AG20443 (cell line): ENCODE measurements around the gene VPS4B.
"Not testable (repeated sequence)": the region's sequence is repeated elsewhere in the genome, so short reads cannot be mapped to it uniquely, and the experiment has no call there.

Experiments used
- DNase-seq: peaks from one replicate; pipeline ENCODE4 v3.0.0; 2012; ENCODE audit warnings: low spot score, mixed read lengths

Gene VPS4B

GRCh38 chr18:63367053-63367953 lies 55.0 kb downstream of the VPS4B start, which contains the start of gene KDSR:
Gene KDSR, minus strand, starts transcription at chr18:63367206. Its CDS starts 88 bp downstream, at chr18:63367118.
- DNase-seq: peak; percentile 99

DNA sequence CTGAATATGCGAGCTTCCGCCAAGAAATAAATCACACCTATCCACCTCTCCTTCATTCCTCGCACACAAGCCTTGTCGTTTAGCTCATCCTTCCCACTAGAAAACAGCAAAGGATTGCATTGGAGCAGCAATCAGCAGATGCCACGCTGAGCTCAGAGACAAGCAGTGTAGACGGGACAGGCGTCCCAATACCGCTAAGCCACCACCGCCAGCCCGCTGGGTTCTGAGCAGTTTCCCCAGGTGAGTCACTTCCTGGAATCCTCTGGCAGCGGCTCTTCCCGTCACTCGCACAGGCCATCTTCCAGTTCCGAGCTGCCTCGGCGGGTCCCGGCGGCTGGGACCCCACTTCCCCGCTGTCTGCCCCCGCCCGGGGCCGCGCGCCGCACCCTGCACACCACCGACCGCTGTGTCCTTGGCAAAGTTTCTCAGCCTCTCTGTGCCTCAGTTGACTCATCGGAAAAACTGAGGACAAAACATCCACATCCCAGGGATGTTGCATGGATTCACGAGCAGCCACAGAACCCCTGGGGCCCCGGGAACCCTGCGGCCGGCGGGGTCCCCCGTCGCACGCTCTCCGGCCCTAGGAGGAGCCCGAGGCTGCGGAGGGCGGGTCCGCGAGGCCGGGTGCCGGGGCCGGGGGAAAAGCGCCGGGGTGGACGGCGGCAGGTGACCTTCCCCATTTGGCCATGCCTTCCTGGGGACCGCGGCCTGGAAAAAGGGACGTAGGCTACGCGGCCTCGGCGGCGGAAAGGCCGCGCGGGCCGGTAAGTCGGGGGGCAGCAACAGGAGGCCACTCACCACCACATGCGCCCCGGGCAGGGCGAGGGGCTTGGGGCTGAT lies 55.8 kb downstream of the VPS4B start:
- DNase-seq: peak; percentile 80

DNA sequence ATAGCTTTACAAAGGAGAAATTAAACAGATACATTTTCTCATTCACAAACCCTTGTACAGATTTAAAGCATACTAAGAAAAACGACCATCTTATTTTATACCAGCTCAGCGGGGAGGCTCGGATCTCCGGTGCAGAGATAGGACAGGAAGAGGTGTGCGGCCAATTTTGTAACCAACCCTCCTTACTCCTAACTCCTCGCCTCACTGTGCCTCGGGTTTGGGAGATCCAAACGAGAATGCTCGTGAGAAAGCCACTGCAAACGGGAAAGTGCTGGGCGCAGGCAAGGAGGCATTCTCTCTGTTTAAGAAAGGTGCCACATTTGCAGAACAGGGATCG lies 56.4 kb downstream of the VPS4B start:
- DNase-seq: peak; percentile 28

GRCh38 chr18:63363951-63364350 lies 58.3 kb downstream of the VPS4B start:
- DNase-seq: no peak

DNA sequence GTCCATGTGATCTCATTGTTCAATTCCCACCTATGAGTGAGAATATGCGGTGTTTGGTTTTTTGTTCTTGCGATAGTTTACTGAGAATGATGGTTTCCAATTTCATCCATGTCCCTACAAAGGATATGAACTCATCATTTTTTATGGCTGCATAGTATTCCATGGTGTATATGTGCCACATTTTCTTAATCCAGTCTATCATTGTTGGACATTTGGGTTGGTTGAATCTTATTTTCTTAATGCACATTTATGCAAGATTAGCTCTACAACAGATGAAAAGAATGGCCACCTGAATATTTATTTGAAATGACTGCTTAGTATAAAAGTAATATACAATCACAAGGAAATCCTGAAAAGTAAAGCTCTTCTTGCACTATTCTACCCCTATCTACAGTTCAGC lies 58.9 kb downstream of the VPS4B start:
- DNase-seq: not testable (repeated sequence)

DNA sequence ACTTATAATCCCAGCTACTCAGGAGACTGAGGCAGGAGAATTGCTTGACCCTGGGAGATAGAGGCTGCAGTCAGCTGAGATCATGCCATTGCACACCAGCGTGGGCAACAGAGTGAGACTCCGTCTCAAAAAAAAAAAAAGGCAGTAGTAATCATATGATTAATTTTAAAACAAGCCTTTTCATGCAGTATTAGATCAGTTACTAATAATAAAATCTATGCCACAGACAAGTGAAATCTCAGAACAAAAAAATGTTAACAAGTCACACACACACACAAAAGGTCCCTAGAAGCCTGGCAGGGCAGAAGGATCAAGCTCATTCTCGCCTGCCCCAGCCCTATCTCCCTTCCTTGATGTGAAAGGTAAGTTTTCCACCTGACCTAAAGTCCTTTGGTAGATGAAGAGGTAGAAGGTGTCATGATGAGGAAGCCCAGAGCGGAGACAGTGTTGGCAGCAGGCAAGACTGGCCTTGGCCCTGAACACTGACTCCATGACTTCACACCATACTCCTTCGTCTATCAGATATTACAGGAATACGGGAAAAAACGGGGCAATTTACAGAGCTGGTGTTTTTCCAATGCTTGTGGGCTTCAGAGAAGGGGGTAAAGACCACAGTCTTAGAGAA lies 65.9 kb downstream of the VPS4B start:
- DNase-seq: no peak

DNA sequence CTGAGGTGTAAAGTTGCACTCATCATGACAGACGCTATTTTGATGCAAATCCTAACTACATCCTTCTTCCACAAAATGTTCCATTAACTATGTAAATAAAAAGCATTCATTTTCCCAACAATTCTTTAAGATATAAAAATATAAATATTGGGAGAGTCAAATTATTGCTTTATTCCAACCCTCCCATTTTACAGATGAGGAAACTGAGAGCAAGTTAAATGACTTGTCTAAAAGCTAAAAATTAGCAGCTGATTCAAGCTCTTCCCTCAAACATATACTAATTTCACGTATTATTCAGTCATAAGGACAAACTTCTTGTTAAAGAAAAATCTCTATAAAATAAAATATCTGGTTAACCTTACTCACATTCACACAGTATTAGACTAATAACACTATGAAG lies 72.0 kb downstream of the VPS4B start:
- no peak for DNase-seq

- DNase-seq: no peak
Measured at GRCh38 chr18:63348508-63349136, 73.7 kb downstream of the VPS4B start.

- DNase-seq: no peak
Measured at GRCh38 chr18:63346480-63347183, 75.6 kb downstream of the VPS4B start.

DNA sequence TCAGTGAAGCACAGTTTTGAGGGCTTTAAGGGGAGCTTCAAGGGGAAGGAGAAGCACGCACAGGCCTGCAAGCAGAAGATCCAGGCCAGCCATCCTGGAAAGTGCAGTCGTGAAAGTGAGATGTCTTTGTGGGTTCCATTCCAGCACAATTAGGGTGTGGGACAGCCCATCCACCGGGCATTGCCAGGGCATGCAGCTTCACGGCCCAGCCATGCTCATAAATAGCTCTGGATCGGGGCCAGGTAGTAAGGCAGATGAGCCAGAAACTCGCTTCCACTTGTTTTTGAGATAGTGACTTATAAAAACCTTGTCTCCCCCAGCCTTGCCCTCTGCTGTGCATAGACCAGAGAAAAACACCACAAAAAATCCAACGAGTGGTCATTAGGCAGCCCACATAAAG lies 76.2 kb downstream of the VPS4B start:
- DNase-seq: peak; percentile 46

- no peak for DNase-seq
Measured at GRCh38 chr18:63344918-63345317, 77.4 kb downstream of the VPS4B start.

GRCh38 chr18:63344263-63344662 lies 78.0 kb downstream of the VPS4B start:
- no peak for DNase-seq

DNA sequence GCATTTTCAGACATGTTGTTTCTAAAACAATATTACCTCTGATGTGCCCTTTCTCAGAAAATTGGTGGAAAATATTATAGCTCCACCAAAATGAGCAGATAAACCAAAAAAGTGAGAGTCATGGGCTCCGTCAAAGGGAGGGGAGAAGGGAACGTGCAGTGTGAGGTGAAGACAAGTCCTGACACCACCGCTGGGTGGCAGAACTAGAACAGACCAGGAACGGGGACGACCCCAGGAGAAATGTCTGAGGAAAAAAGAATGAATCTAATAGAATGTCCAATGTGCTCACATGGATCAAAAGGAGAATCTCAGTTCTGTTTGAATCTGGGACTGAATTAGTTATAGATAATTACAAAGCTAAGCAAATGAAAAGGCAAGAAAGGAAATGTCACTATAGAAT lies 80.1 kb downstream of the VPS4B start:
- DNase-seq: peak; percentile 56

DNA sequence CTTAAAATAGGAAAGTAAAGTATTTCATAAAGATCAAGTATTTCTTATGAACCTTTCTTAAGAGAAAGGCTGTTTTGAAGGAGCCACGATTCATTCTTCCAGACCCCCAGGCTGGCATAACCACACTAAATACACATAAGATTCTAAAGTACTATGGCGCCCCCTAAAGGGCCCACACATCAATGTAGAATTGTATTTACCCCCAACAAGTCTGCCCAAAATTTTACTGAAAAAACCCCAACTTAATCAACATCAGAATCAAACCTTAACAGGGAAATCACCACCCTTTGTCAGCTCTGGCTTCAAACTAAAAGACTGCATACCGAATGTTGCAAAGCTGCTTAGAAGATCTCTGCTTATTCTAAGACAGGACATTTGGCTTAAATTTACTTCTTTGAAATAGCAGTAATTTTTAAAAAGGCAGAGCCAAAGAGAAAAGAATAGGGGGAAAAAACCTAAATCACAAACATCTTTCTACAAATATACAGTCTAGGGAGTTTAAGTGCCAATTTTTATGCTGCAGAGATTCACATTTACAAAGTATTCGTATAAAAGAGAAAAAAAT lies 82.3 kb downstream of the VPS4B start:
- peak; percentile 24 for DNase-seq
